NB4 (cell line): ENCODE results near the gene SLC18A3.

ENCODE experiments used
- POLR2A ChIP-seq: IDR thresholded peaks from 2 replicates; pipeline ENCODE4 v1.6.1; 2011; ENCODE audit warnings: mild to moderate bottlenecking; ENCODE audit not compliant: insufficient read length; ENCODE audit errors: extremely low read depth
- TF ChIP-seq, protein P1 (sequence below): IDR thresholded peaks from one replicate; pipeline ENCODE4 v1.5.1; 2012; ENCODE audit warnings: low read depth, low read length

DNA sequence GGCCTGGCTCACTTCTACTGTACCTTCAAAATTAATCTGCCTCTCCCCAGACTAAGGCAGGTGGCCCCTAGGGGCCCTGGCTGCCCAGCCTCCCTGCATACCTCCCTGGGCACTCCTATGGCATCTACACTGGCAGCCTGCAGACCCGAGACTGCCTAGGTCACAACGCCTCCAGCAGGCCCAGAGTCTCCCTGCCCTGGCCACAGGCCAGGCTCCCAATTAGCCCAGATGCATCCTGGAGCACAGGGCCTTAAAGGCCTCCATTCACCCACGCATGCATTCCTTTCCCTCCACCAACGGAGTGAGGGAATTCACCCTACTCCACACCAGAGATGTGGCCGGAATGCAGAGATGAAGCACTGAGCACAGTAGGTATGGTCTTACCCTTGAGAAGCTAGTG is 5.6 kb downstream of the SLC18A3 start:
- TF ChIP-seq, protein P1, sequence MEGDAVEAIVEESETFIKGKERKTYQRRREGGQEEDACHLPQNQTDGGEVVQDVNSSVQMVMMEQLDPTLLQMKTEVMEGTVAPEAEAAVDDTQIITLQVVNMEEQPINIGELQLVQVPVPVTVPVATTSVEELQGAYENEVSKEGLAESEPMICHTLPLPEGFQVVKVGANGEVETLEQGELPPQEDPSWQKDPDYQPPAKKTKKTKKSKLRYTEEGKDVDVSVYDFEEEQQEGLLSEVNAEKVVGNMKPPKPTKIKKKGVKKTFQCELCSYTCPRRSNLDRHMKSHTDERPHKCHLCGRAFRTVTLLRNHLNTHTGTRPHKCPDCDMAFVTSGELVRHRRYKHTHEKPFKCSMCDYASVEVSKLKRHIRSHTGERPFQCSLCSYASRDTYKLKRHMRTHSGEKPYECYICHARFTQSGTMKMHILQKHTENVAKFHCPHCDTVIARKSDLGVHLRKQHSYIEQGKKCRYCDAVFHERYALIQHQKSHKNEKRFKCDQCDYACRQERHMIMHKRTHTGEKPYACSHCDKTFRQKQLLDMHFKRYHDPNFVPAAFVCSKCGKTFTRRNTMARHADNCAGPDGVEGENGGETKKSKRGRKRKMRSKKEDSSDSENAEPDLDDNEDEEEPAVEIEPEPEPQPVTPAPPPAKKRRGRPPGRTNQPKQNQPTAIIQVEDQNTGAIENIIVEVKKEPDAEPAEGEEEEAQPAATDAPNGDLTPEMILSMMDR, result no peak
- TF ChIP-seq POLR2A, result no peak
